ENCODE results near the gene ASF1B. TPM values are rescaled to one million over a fixed set of nuclear protein-coding genes. Genes with fewer than 3 reads are reported as not detected.

Gene ASF1B
- total RNA-seq, 1 experiment from 2014 or later = 54.6 TPM

DNA sequence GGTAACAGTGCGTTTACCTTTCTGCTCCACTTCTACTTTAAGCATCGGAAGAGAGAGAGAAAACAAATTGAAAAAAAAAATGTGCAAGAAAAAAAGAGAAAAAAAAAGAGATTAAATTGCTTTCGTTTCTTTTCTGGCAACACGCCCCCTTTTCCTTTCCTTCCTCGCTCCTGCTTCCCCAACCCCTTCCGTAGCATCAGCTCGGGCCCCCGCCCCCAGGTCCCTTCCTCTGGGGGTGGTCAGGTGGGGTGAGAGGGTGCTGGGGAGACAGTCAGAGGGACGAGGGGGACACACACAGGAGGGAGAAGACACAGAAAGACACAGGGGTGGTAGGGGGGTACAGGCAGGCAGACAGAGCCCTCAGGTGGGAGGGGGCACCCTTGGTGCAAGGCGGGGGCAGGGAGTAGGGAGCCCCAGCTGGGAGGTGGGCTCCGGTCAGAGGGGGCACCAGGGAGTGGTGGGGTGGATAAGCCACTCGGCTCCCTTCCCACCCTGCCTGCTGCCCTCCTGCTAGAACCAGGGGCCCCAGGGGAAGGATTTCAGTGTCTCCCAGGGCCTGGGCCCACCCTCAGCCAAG lies 30.7 kb upstream of the ASF1B start:
- ChIA-PET POLR2A (ENCODE audit: low non-redundant PET) (no interaction called here), CTCF (interaction anchor here (0.6 kb wide), 1 partner anchor 25 kb away, joined by 5 read pairs; no protein-coding TSS in a partner anchor)
- no peaks in the 10 kb centered on the region for H3K9me3 ChIP-seq (ENCODE audit: low read depth, low read length, poor library complexity, severe bottlenecking)
- H3K27ac ChIP-seq (ENCODE audit: low read depth, low read length, poor library complexity, severe bottlenecking) = peak overlapping the region; percentile 7
- TF ChIP-seq EZH2 (IDR thresholded peaks at IDR 0.05; ENCODE audit: borderline replicate concordance, low read depth, low read length, poor library complexity, severe bottlenecking) = no peak
- TF ChIP-seq CTCF (conservative IDR thresholded peaks at IDR 0.05; ENCODE audit: low read depth, low read length) = no peak
- no peak overlapping the region for H3K4me3 ChIP-seq (ENCODE audit: low read depth, low read length, poor library complexity, severe bottlenecking)
- H3K36me3 ChIP-seq (ENCODE audit: insufficient read depth, low read length, poor library complexity, severe bottlenecking) = peaks cover 31% of the 10 kb centered on the region
- H3K4me1 ChIP-seq (ENCODE audit: insufficient read depth, low read length, poor library complexity, severe bottlenecking) = peaks cover 27% of the 10 kb centered on the region
- no peak for DNase-seq (ENCODE audit: low spot score)
- intact Hi-C loops (cut with micrococcal nuclease; ENCODE audit: unreplicated experiment) = no loop called here
- BruUV-seq (replicated peaks) = no TSS peak
- no peaks in the 10 kb centered on the region for H3K27me3 ChIP-seq (replicated peaks; ENCODE audit: insufficient read depth, low read depth, low read length, poor library complexity)

DNA sequence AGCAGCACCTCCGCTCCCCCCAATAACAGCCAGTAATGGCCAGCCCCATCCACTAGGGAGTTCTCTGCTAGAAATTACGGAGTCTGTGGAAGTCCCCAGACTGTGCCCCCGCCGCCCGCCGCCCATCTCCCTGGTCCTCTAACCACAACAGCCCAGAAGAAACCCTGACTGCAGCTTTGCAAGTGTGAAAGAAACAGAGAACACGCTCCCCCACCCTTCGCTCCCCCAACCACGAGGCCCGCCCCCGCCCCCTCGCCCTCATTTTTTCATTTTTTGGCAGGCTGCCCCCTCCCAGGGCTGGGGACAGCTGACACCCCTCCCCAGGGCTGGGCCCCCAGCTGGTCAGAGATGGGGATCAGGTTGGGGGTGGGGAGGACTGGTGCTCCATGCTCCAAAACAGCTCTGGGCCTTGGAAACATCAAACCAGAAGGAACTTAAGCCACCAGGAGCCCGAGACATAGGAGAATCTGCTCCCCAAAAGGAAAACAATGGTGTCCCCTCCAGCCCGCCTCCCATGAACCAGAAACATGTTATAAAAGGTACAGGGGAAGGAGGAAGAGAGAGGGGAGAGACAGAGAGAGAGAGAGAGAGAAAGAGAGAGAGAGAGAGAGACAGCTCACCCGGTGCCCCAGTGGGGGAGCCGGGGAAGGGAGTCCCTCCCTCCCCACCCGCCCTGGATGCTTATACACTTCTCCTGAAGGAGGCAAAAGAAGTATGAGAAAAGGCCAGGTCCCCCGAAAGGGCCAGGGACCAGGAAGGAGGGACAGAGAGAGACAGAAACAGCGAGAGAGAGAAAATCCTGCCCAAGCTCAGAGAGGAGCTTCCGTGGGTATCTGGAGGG lies 29.8 kb upstream of the ASF1B start:
- peaks cover 26% of the 10 kb centered on the region for H3K36me3 ChIP-seq (ENCODE audit: insufficient read depth, low read length, poor library complexity, severe bottlenecking)
- ChIA-PET POLR2A (ENCODE audit: low non-redundant PET) (interaction anchor here (0.6 kb wide), 1 partner anchor 329 kb away, joined by 10 read pairs; no protein-coding TSS in a partner anchor), CTCF (no interaction called here)
- no peak overlapping the region for H3K4me3 ChIP-seq (ENCODE audit: low read depth, low read length, poor library complexity, severe bottlenecking)
- peaks cover 30% of the 10 kb centered on the region for H3K4me1 ChIP-seq (ENCODE audit: insufficient read depth, low read length, poor library complexity, severe bottlenecking)
- H3K9me3 ChIP-seq (ENCODE audit: low read depth, low read length, poor library complexity, severe bottlenecking) = no peaks in the 10 kb centered on the region
- TF ChIP-seq EZH2 (IDR thresholded peaks at IDR 0.05; ENCODE audit: borderline replicate concordance, low read depth, low read length, poor library complexity, severe bottlenecking) = no peak
- TF ChIP-seq CTCF (conservative IDR thresholded peaks at IDR 0.05; ENCODE audit: low read depth, low read length) = no peak
- no peak for DNase-seq (ENCODE audit: low spot score)
- H3K27ac ChIP-seq (ENCODE audit: low read depth, low read length, poor library complexity, severe bottlenecking) = no peak overlapping the region
- intact Hi-C loops (cut with micrococcal nuclease; ENCODE audit: unreplicated experiment) = no loop called here
- BruUV-seq (replicated peaks) = no TSS peak
- no peaks in the 10 kb centered on the region for H3K27me3 ChIP-seq (replicated peaks; ENCODE audit: insufficient read depth, low read depth, low read length, poor library complexity)

DNA sequence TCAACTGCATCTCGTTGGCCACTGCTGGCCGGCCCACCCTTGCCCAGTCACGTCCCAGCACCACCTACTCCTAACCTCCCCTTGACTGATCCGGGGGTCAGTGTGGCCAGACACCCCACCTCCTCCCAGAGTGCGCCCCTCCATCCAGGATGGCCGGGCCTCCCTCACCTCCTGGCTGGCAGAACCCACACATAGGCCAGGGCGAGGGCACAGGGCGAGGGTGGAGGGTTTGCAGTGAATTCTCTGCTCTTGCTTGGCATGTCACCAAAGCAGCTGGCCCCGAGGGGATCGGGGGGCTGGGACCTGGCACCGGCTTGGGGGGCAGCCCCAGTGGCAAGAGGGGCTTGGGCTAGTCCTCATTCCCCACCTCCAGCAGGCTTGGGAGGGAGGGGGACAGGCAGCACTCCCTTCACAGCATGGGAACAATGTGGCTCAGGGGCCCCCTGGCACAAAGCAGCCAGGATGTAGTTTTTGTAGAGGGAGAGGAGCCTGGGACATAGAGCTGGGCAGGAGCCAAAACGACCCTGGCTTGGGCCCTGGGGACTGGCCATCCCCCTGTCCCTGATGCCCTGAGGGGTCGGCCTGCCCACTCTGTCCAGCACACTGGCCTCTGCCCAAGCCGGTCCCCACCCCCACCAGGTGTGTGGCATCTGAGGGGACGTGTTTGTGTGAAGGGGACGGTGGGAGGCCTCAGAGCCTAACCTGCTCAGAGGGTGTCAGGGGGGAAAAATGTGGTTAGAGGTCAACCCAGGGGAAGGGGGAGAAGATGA lies 28.5 kb upstream of the ASF1B start:
- TF ChIP-seq CTCF (conservative IDR thresholded peaks at IDR 0.05; ENCODE audit: low read depth, low read length) (no peak), EZH2 (IDR thresholded peaks at IDR 0.05; ENCODE audit: borderline replicate concordance, low read depth, low read length, poor library complexity, severe bottlenecking) (no peak)
- Histone ChIP-seq H3K27me3 (replicated peaks; ENCODE audit: insufficient read depth, low read depth, low read length, poor library complexity) (no peaks in the 10 kb centered on the region), H3K36me3 (ENCODE audit: insufficient read depth, low read length, poor library complexity, severe bottlenecking) (peaks cover 15% of the 10 kb centered on the region), H3K27ac (ENCODE audit: low read depth, low read length, poor library complexity, severe bottlenecking) (peak overlapping the region; percentile 42), H3K9me3 (ENCODE audit: low read depth, low read length, poor library complexity, severe bottlenecking) (no peaks in the 10 kb centered on the region), H3K4me3 (ENCODE audit: low read depth, low read length, poor library complexity, severe bottlenecking) (no peak overlapping the region), H3K4me1 (ENCODE audit: insufficient read depth, low read length, poor library complexity, severe bottlenecking) (peaks cover 30% of the 10 kb centered on the region)
- ChIA-PET POLR2A (ENCODE audit: low non-redundant PET) (no interaction called here), CTCF (no interaction called here)
- intact Hi-C loops (cut with micrococcal nuclease; ENCODE audit: unreplicated experiment) = no loop called here
- no TSS peak for BruUV-seq (replicated peaks)
- no peak for DNase-seq (ENCODE audit: low spot score)
